ENCODE measurements around the gene TPPP.

GRCh38 chr5:647311-647710 is 45.8 kb downstream of the TPPP start:
- TF ChIP-seq, protein P1, sequence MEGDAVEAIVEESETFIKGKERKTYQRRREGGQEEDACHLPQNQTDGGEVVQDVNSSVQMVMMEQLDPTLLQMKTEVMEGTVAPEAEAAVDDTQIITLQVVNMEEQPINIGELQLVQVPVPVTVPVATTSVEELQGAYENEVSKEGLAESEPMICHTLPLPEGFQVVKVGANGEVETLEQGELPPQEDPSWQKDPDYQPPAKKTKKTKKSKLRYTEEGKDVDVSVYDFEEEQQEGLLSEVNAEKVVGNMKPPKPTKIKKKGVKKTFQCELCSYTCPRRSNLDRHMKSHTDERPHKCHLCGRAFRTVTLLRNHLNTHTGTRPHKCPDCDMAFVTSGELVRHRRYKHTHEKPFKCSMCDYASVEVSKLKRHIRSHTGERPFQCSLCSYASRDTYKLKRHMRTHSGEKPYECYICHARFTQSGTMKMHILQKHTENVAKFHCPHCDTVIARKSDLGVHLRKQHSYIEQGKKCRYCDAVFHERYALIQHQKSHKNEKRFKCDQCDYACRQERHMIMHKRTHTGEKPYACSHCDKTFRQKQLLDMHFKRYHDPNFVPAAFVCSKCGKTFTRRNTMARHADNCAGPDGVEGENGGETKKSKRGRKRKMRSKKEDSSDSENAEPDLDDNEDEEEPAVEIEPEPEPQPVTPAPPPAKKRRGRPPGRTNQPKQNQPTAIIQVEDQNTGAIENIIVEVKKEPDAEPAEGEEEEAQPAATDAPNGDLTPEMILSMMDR (IDR thresholded peaks at IDR 0.05): no peak
- TF ChIP-seq EP300 (IDR thresholded peaks at IDR 0.05): no peak

All from ovary (tissue), 3 donors.